ENCODE measurements around the gene ZNF831. TPM values are rescaled to one million over a fixed set of nuclear protein-coding genes. Genes with fewer than 3 reads are reported as not detected.

Gene ZNF831
- total and polyA plus RNA-seq, 9 donors: 0.05 to 0.36 (median 0.15) TPM; not detected in 1

DNA sequence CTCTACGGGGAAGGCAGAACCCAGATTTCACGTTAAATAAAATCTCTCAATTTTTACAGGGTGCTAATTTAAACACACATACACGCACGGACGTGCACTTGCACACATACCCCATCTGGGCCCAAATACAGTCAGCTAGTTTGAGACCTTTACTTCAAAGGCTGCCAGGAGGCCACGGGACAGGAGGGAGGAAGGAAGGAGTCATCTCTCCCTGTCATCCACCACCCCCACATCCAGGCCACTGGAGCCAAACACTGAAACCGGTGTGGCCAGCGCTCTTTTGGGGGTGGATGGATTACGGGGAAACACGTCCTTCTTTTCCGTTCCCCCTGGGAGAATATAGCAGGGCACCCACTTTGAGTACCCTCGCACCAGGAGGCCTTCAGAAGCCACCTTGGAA is 60.1 kb downstream of the ZNF831 start:
- TF ChIP-seq EP300 (IDR thresholded peaks at IDR 0.05) (no peak), POLR2A (IDR thresholded peaks at IDR 0.05) (no peak)
- TF ChIP-seq, protein P1, sequence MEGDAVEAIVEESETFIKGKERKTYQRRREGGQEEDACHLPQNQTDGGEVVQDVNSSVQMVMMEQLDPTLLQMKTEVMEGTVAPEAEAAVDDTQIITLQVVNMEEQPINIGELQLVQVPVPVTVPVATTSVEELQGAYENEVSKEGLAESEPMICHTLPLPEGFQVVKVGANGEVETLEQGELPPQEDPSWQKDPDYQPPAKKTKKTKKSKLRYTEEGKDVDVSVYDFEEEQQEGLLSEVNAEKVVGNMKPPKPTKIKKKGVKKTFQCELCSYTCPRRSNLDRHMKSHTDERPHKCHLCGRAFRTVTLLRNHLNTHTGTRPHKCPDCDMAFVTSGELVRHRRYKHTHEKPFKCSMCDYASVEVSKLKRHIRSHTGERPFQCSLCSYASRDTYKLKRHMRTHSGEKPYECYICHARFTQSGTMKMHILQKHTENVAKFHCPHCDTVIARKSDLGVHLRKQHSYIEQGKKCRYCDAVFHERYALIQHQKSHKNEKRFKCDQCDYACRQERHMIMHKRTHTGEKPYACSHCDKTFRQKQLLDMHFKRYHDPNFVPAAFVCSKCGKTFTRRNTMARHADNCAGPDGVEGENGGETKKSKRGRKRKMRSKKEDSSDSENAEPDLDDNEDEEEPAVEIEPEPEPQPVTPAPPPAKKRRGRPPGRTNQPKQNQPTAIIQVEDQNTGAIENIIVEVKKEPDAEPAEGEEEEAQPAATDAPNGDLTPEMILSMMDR (IDR thresholded peaks at IDR 0.05): no peak
- Histone ChIP-seq H3K9me3 (no peaks in the 10 kb centered on the region), H3K27me3 (no peaks in the 10 kb centered on the region), H3K36me3 (no peaks in the 10 kb centered on the region), H3K27ac (no peak overlapping the region), H3K4me3 (no peak overlapping the region), H3K4me1 (ENCODE audit: insufficient read depth) (peaks cover 2% of the 10 kb centered on the region)
- DNase-seq: no peak
- intact Hi-C loops (cut with DNase I): loop anchor here in 3 of 4 donors (5.0 to 10.0 kb wide), 4 partner anchors 136 to 989 kb away; no protein-coding TSS in a partner anchor
- 60 to 62% (median 60%) methylated on average over 12 of the region's 12 CpGs for WGBS, 3 donors

DNA sequence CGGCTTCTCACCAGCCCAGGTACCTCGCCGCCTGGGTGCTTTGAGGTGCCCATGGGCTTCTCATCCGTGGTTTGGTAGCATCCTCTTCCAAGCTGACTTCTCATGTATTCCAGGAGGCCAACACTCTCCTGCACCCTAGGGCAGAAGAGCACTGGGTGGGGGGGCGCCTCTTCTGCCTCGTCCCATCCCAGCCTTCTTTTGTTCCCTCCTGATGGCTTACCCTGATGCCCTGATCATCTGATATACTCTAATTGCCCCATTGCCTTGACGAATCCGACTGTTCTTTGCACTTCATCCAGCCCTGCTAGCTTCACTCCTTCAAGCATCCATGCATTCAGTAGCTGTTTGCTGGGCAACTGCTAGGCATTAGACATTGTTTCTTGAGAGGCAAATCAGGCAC is 60.6 kb downstream of the ZNF831 start:
- no peak overlapping the region for H3K27ac ChIP-seq
- peaks cover 2% of the 10 kb centered on the region for H3K4me1 ChIP-seq (ENCODE audit: insufficient read depth)
- WGBS, 3 donors: 87 to 89% (median 89%) methylated on average over 8 of the region's 8 CpGs
- H3K9me3 ChIP-seq: no peaks in the 10 kb centered on the region
- H3K27me3 ChIP-seq: no peaks in the 10 kb centered on the region
- DNase-seq: no peak
- H3K36me3 ChIP-seq: no peaks in the 10 kb centered on the region
- TF ChIP-seq EP300 (IDR thresholded peaks at IDR 0.05): no peak
- TF ChIP-seq, protein P1 (IDR thresholded peaks at IDR 0.05): no peak
- TF ChIP-seq POLR2A (IDR thresholded peaks at IDR 0.05): no peak
- intact Hi-C loops (cut with DNase I): loop anchor here in 3 of 4 donors (5.0 to 10.0 kb wide), 4 partner anchors 137 to 989 kb away; no protein-coding TSS in a partner anchor
- H3K4me3 ChIP-seq: no peak overlapping the region

DNA sequence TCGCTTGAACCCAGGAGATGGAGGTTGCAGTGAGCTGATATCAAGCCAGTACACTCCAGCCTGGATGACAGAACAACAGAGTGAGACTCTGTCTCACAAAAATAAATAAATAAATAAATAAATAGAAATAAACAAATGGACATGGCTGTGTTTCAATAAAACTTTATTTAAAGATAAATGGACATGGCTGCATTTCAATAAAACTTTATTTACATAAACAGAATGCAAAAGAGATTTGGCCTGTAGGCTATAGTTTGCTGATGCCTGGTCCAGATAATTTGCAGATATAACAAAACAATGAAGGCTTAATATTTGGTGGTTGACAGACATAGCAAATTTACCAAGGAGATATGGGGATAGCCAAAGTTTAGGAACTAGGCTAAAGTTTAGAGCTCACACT is 66.8 kb downstream of the ZNF831 start:
- Histone ChIP-seq H3K27me3 (no peaks in the 10 kb centered on the region), H3K4me3 (no peak overlapping the region), H3K9me3 (no peaks in the 10 kb centered on the region), H3K36me3 (no peaks in the 10 kb centered on the region), H3K4me1 (ENCODE audit: insufficient read depth) (no peaks in the 10 kb centered on the region), H3K27ac (no peak overlapping the region)
- TF ChIP-seq EP300 (IDR thresholded peaks at IDR 0.05): no peak
- TF ChIP-seq POLR2A (IDR thresholded peaks at IDR 0.05): no peak
- TF ChIP-seq, protein P1 (IDR thresholded peaks at IDR 0.05): no peak
- 97 to 100% (median 97%) methylated on average over 1 of the region's 1 CpG for WGBS, 3 donors
- no peak for DNase-seq
- intact Hi-C loops (cut with DNase I): no loop called here

DNA sequence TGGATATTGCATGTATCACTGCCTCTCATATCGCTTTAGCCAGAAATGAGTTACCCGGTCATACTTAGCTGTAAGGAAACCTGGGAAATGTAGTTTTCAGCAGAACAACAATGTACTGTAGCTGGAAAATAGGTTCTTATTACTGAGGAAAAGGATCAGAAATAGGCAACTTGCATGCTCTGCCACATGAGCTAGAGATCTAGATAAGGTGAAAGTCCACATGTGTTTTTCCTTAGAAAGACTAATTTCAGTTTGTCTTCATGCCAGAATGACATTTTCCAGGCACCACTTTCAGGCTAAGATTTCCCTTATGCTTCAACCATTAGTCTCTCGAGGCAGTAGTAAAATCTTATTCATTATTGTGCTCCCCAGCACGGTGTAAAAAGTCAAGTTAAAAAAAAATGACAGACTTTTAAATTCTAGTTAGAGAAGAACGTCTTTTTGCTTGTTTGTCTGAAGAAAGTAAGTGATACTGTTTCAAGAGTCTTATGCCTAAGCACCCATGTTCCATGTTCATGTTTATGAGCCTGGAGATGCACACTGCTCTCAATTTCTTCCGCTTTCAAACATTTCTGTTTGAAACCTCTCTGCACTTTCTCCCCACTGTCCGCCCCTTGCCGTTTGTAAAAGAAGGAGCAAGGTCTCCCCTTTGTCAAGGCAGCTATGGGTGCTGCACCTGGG is 67.6 kb downstream of the ZNF831 start:
- 23 to 30% (median 27%) methylated on average over 8 of the region's 8 CpGs for WGBS, 3 donors
- Histone ChIP-seq H3K9me3 (no peaks in the 10 kb centered on the region), H3K4me3 (no peak overlapping the region), H3K36me3 (no peaks in the 10 kb centered on the region), H3K4me1 (ENCODE audit: insufficient read depth) (no peaks in the 10 kb centered on the region), H3K27ac (no peak overlapping the region), H3K27me3 (no peaks in the 10 kb centered on the region)
- no peak for TF ChIP-seq POLR2A (IDR thresholded peaks at IDR 0.05)
- TF ChIP-seq, protein P1 (IDR thresholded peaks at IDR 0.05): no peak
- no peak for TF ChIP-seq EP300 (IDR thresholded peaks at IDR 0.05)
- intact Hi-C loops (cut with DNase I): no loop called here
- no peak for DNase-seq

Data from ovary (tissue), 9 donors.